Natural killer cell treated with Interleukin-12 subunit alpha and Interleukin-12 subunit beta and Interleukin-15 and Interleukin-18, amount 100 ng/mL, for 72 hours (primary cell): ENCODE results near the gene DLGAP3. TPM values are rescaled to one million over a fixed set of nuclear protein-coding genes. Genes with fewer than 3 reads are reported as not detected.
A peak's percentile ranks its signal among the peaks of the same experiment; 100 is the strongest.

Experiments used
- ATAC-seq, 2 donors: fragments of 150-1000 bp; cut with Tn5 transposase in 1 of 2; sonication (Bioruptor Pico), chemical (Tn5 transposase) in 1 of 2; 2 replicates each; pipeline ENCODE4 v1.10.0; 2021
- DNase-seq: peaks from one replicate; pipeline ENCODE4 v3.0.0; 2022; ENCODE audit warnings: low spot score
- H3K27ac Mint-ChIP-seq, 2 donors: 1 replicate in 1 of 2; 2 replicates in 1 of 2; pipeline ENCODE4 v1.8.0; 2022; ENCODE audit warnings: mixed read lengths in 2 of 2, mild to moderate bottlenecking in 1 of 2, moderate library complexity in 1 of 2
- H3K27me3 Mint-ChIP-seq, 2 donors: 1 replicate in 1 of 2; 2 replicates in 1 of 2; pipeline ENCODE4 v1.8.0; 2022; ENCODE audit warnings: mixed read lengths in 2 of 2
- H3K36me3 Mint-ChIP-seq: one replicate; pipeline ENCODE4 v1.8.0; 2022; ENCODE audit warnings: mixed read lengths
- H3K4me1 Mint-ChIP-seq, 2 donors: 1 replicate in 1 of 2; 2 replicates in 1 of 2; pipeline ENCODE4 v1.8.0; 2022; ENCODE audit warnings: low read depth in 2 of 2, mixed read lengths in 2 of 2, mild to moderate bottlenecking in 1 of 2
- H3K4me3 Mint-ChIP-seq: one replicate; pipeline ENCODE4 v1.8.0; 2022; ENCODE audit warnings: mixed read lengths
- H3K9me3 Mint-ChIP-seq: 2 replicates; pipeline ENCODE4 v1.8.0; 2022; ENCODE audit warnings: mixed read lengths
- total RNA-seq, 2 donors: library from RNA; stranded (reverse); gene quantifications; one replicate each; pipeline ENCODE4 v1.2.3, GENCODE V29; 2022

DLGAP3 gene
- total RNA-seq, 2 donors from 2014 or later, result 0.71 to 0.73 TPM

GRCh38 chr1:34884536-34884935, 44.9 kb downstream of the DLGAP3 start:
- ATAC-seq (no peak), DNase-seq (no peak)
- peak overlapping the region; percentile 64 for H3K4me3 Mint-ChIP-seq
- no peak overlapping the region for H3K27ac Mint-ChIP-seq
- H3K4me1 Mint-ChIP-seq, result peaks cover 0 to 7% of the 10 kb centered on the region in 2 donors
- peaks cover 33 to 40% of the 10 kb centered on the region in 2 donors for H3K27me3 Mint-ChIP-seq
- no peaks in the 10 kb centered on the region for H3K36me3 Mint-ChIP-seq
- H3K9me3 Mint-ChIP-seq, result no peaks in the 10 kb centered on the region

GRCh38 chr1:34879230-34879629, 50.2 kb downstream of the DLGAP3 start:
- Mint-ChIP-seq H3K4me1 (no peaks in the 10 kb centered on the region), H3K4me3 (no peak overlapping the region), H3K36me3 (no peaks in the 10 kb centered on the region), H3K9me3 (no peaks in the 10 kb centered on the region), H3K27ac (no peak overlapping the region), H3K27me3 (peaks cover 25 to 41% of the 10 kb centered on the region in 2 donors)
- ATAC-seq (no peak), DNase-seq (no peak)

GRCh38 chr1:34876406-34876805, 53.0 kb downstream of the DLGAP3 start:
- no peaks in the 10 kb centered on the region for H3K36me3 Mint-ChIP-seq
- no peak overlapping the region for H3K4me3 Mint-ChIP-seq
- peaks cover 40 to 49% of the 10 kb centered on the region in 2 donors for H3K27me3 Mint-ChIP-seq
- H3K9me3 Mint-ChIP-seq, result no peaks in the 10 kb centered on the region
- no peak overlapping the region for H3K27ac Mint-ChIP-seq
- ATAC-seq (no peak), DNase-seq (no peak)
- no peaks in the 10 kb centered on the region for H3K4me1 Mint-ChIP-seq

GRCh38 chr1:34874296-34874952, 55.0 kb downstream of the DLGAP3 start:
- no peaks in the 10 kb centered on the region for H3K4me1 Mint-ChIP-seq
- peaks cover 45 to 53% of the 10 kb centered on the region in 2 donors for H3K27me3 Mint-ChIP-seq
- no peaks in the 10 kb centered on the region for H3K9me3 Mint-ChIP-seq

GRCh38 chr1:34872133-34872503, 57.3 kb downstream of the DLGAP3 start:
- Mint-ChIP-seq H3K27me3 (peaks cover 42 to 46% of the 10 kb centered on the region in 2 donors), H3K9me3 (no peaks in the 10 kb centered on the region), H3K4me1 (peaks cover 0 to 10% of the 10 kb centered on the region in 2 donors), H3K4me3 (no peak overlapping the region), H3K36me3 (no peaks in the 10 kb centered on the region), H3K27ac (no peak overlapping the region)
- no peak for ATAC-seq
- no peak for DNase-seq

More at GRCh38 chr1:34874296-34874952, 55.0 kb downstream of the DLGAP3 start:
- ATAC-seq (no peak), DNase-seq (no peak)
- Mint-ChIP-seq H3K4me3 (no peak overlapping the region), H3K27ac (no peak overlapping the region), H3K36me3 (no peaks in the 10 kb centered on the region)

GRCh38 chr1:34871443-34872132, 57.9 kb downstream of the DLGAP3 start:
- H3K27ac Mint-ChIP-seq, result no peak overlapping the region
- ATAC-seq, result no peak
- H3K36me3 Mint-ChIP-seq, result no peaks in the 10 kb centered on the region
- H3K9me3 Mint-ChIP-seq, result no peaks in the 10 kb centered on the region
- H3K4me1 Mint-ChIP-seq, result peaks cover 0 to 10% of the 10 kb centered on the region in 2 donors
- no peak overlapping the region for H3K4me3 Mint-ChIP-seq
- H3K27me3 Mint-ChIP-seq, result peaks cover 36 to 40% of the 10 kb centered on the region in 2 donors
- no peak for DNase-seq

GRCh38 chr1:34870395-34870794, 59.1 kb downstream of the DLGAP3 start:
- ATAC-seq (no peak), DNase-seq (no peak)
- Mint-ChIP-seq H3K4me1 (peaks cover 0 to 10% of the 10 kb centered on the region in 2 donors), H3K27me3 (peaks cover 28 to 33% of the 10 kb centered on the region in 2 donors), H3K27ac (no peak overlapping the region), H3K9me3 (no peaks in the 10 kb centered on the region), H3K36me3 (no peaks in the 10 kb centered on the region), H3K4me3 (no peak overlapping the region)

- ATAC-seq, result no peak
Measured at GRCh38 chr1:34869760-34870159, 59.7 kb downstream of the DLGAP3 start.

GRCh38 chr1:34868230-34869049, 61.0 kb downstream of the DLGAP3 start:
- DNase-seq (no peak), ATAC-seq (no peak)
- H3K4me1 Mint-ChIP-seq, result peaks cover 13 to 20% of the 10 kb centered on the region in 2 donors
- H3K27ac Mint-ChIP-seq, result peak overlapping the region; percentile 64 to 72
- no peaks in the 10 kb centered on the region for H3K9me3 Mint-ChIP-seq
- peaks cover 24 to 26% of the 10 kb centered on the region in 2 donors for H3K27me3 Mint-ChIP-seq
- H3K4me3 Mint-ChIP-seq, result peak overlapping the region; percentile 51
- no peaks in the 10 kb centered on the region for H3K36me3 Mint-ChIP-seq

More at GRCh38 chr1:34869760-34870159, 59.7 kb downstream of the DLGAP3 start:
- Mint-ChIP-seq H3K4me1 (peaks cover 2 to 12% of the 10 kb centered on the region in 2 donors), H3K36me3 (no peaks in the 10 kb centered on the region), H3K4me3 (no peak overlapping the region), H3K27ac (no peak overlapping the region), H3K27me3 (peaks cover 24 to 31% of the 10 kb centered on the region in 2 donors), H3K9me3 (no peaks in the 10 kb centered on the region)
- DNase-seq, result no peak

GRCh38 chr1:34867415-34867814, 62.0 kb downstream of the DLGAP3 start:
- Mint-ChIP-seq H3K36me3 (no peaks in the 10 kb centered on the region), H3K27ac (peak overlapping the region; percentile 64 to 72), H3K9me3 (no peaks in the 10 kb centered on the region), H3K4me1 (peaks cover 24 to 29% of the 10 kb centered on the region in 2 donors), H3K4me3 (peak overlapping the region; percentile 51), H3K27me3 (peaks cover 14 to 17% of the 10 kb centered on the region in 2 donors)
- ATAC-seq (no peak), DNase-seq (no peak)

GRCh38 chr1:34866762-34867109, 62.7 kb downstream of the DLGAP3 start:
- H3K27me3 Mint-ChIP-seq, result peaks cover 7 to 10% of the 10 kb centered on the region in 2 donors
- ATAC-seq (peak in 1 of 2 donors; percentile 24), DNase-seq (no peak)
- H3K4me1 Mint-ChIP-seq, result peaks cover 24 to 29% of the 10 kb centered on the region in 2 donors
- no peaks in the 10 kb centered on the region for H3K36me3 Mint-ChIP-seq
- H3K27ac Mint-ChIP-seq, result peak overlapping the region; percentile 64 to 72
- no peaks in the 10 kb centered on the region for H3K9me3 Mint-ChIP-seq
- H3K4me3 Mint-ChIP-seq, result peak overlapping the region; percentile 67

- H3K36me3 Mint-ChIP-seq, result no peaks in the 10 kb centered on the region
- H3K4me3 Mint-ChIP-seq, result peak overlapping the region; percentile 67
- H3K9me3 Mint-ChIP-seq, result no peaks in the 10 kb centered on the region
- H3K27me3 Mint-ChIP-seq, result peaks cover 1 to 5% of the 10 kb centered on the region in 2 donors
- DNase-seq, result peak; percentile 86
- ATAC-seq, result peak; percentile 82
- peak overlapping the region; percentile 57 to 72 for H3K27ac Mint-ChIP-seq
- peaks cover 24 to 29% of the 10 kb centered on the region in 2 donors for H3K4me1 Mint-ChIP-seq
Measured at GRCh38 chr1:34865981-34866761, 63.3 kb downstream of the DLGAP3 start.

GRCh38 chr1:34865573-34865972, 63.9 kb downstream of the DLGAP3 start:
- no peak for DNase-seq
- H3K9me3 Mint-ChIP-seq, result no peaks in the 10 kb centered on the region
- H3K4me3 Mint-ChIP-seq, result peak overlapping the region; percentile 21
- H3K27ac Mint-ChIP-seq, result no peak overlapping the region
- no peaks in the 10 kb centered on the region for H3K36me3 Mint-ChIP-seq
- no peak for ATAC-seq
- H3K27me3 Mint-ChIP-seq, result peaks cover 0 to 2% of the 10 kb centered on the region in 2 donors
- peaks cover 24 to 29% of the 10 kb centered on the region in 2 donors for H3K4me1 Mint-ChIP-seq
